ENCODE results near the gene PAK3. TPM values are rescaled to one million over a fixed set of nuclear protein-coding genes. Genes with fewer than 3 reads are reported as not detected.
A peak's percentile ranks its signal among the peaks of the same experiment; 100 is the strongest.

PAK3 gene
- total and polyA plus RNA-seq, 2 of the 8 experiments (the other 6 are each of a cell fraction or from before 2014, with no cell fraction given), result 0.80 to 7.2 TPM

DNA sequence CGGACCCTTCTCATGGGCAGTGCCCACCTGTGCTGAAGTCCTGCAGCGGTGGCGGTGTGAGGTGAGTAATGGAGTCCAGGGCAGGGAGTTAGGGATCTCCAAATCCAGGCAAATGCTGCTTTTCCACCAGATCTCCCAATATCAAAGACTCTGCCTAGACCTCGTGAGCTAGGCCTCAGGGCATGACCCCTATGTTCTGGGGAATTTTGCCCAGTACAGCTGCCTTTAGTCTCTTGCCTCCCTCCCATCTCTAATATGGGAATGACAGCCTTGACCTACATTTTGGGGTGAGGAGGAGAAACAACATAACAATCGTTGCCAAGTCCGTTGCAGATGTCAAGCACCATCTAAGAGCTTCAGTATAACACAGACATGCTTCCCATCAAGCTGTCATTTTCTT lies 7.3 kb downstream of the PAK3 start:
- peaks cover 3% of the 10 kb centered on the region; the same call in 1 of the 2 replicates for H3K23me2 ChIP-seq (ENCODE audit: low read depth, low read length)
- no peaks in the 10 kb centered on the region for H3K9me3 ChIP-seq (ENCODE audit: insufficient read depth in 2 of 2, low read depth in 1 of 2, low read length in 1 of 2)
- no peak overlapping the region for H3K23ac ChIP-seq (ENCODE audit: insufficient read length)
- no peak overlapping the region for H2AK5ac ChIP-seq (ENCODE audit: low read depth, low read length)
- no peak overlapping the region for H3K4ac ChIP-seq (replicated peaks; ENCODE audit: insufficient read length, low read depth, low read length)
- H3K14ac ChIP-seq (ENCODE audit: insufficient read length), result no peak overlapping the region
- no peaks in the 10 kb centered on the region for H3K27me3 ChIP-seq (replicated peaks in 1 of 4; ENCODE audit: control insufficient read depth in 3 of 4, extremely low read depth in 1 of 4, insufficient read depth in 3 of 4, low read length in 3 of 4)
- H3K36me3 ChIP-seq (ENCODE audit: control insufficient read depth in 2 of 4, insufficient read depth in 4 of 4, low read length in 3 of 4), result peaks cover 2 to 47% (median 12%) of the 10 kb centered on the region in 4 experiments; a peak in 5 of 8 replicates
- H3K27ac ChIP-seq (ENCODE audit: low read depth, low read length), result no peak overlapping the region
- H3K4me1 ChIP-seq (replicated peaks in 1 of 4; ENCODE audit: control insufficient read depth in 3 of 4, insufficient read depth in 4 of 4, low read length in 3 of 4), result peaks cover 0 to 2% (median under 1%) of the 10 kb centered on the region in 4 experiments; a peak in 4 of 7 replicates
- WGBS, 2 experiments (ENCODE audit: extremely low coverage in 1 of 2, insufficient coverage in 1 of 2, insufficient read length in 1 of 2, insufficient replicate concordance in 2 of 2, low coverage in 1 of 2, low lambda C conversion rate in 2 of 2, missing lambda C conversion rate in 1 of 2), result 83% methylated on average over 3 of the region's 6 CpGs; no CpG with 5 or more reads in 1 of the 2 experiments
- no peak overlapping the region for H2BK120ac ChIP-seq (replicated peaks; ENCODE audit: low read depth, low read length)
- FAIRE-seq (peak; percentile 28), DNase-seq (ENCODE audit: low read depth in 1 of 2, low spot score in 2 of 2) (no peak)
- CTCF ChIA-PET (ENCODE audit: partially characterized antibody), result interaction anchor here (0.9 to 1.3 kb wide), 4 partner anchors 12 to 249 kb away, joined by 3 to 9 read pairs (median 3); no protein-coding TSS in a partner anchor
- POLR2A ChIA-PET (ENCODE audit: partially characterized antibody), result no interaction called here
- H4K20me1 ChIP-seq (replicated peaks in 1 of 2; ENCODE audit: control insufficient read depth in 1 of 2, insufficient read depth in 2 of 2, low read length in 2 of 2), result peaks cover 0 to 4% of the 10 kb centered on the region in 2 experiments
- H3K79me2 ChIP-seq (ENCODE audit: control insufficient read depth in 1 of 2, insufficient read depth in 2 of 2, low read length in 2 of 2), result no peaks in the 10 kb centered on the region
- no peak overlapping the region for H3K18ac ChIP-seq (ENCODE audit: extremely low read depth, low read length)
- no peak overlapping the region for H3K9ac ChIP-seq (replicated peaks in 1 of 4; ENCODE audit: extremely low read depth in 1 of 4, low read depth in 3 of 4, low read length in 3 of 4)
- no peak overlapping the region for H4K91ac ChIP-seq (replicated peaks; ENCODE audit: insufficient read length, low read length)
- no peak overlapping the region for H2BK5ac ChIP-seq (ENCODE audit: low read depth, low read length)
- H3K79me1 ChIP-seq (ENCODE audit: low read depth, low read length), result no peaks in the 10 kb centered on the region
- no peak overlapping the region for H3K56ac ChIP-seq (replicated peaks; ENCODE audit: insufficient read length, low read depth, low read length)
- no peak overlapping the region for H3K4me2 ChIP-seq (ENCODE audit: insufficient read depth in 1 of 2, low read depth in 2 of 2, low read length in 2 of 2)
- H2AFZ ChIP-seq (ENCODE audit: low read length), result no peak overlapping the region
- no peak overlapping the region for H4K5ac ChIP-seq (ENCODE audit: insufficient read length, low read depth, low read length)
- no peak overlapping the region for H3K4me3 ChIP-seq (ENCODE audit: extremely low read depth in 1 of 4, insufficient read depth in 2 of 4, low read depth in 3 of 4, low read length in 4 of 4)
- H2BK20ac ChIP-seq (ENCODE audit: low read length), result no peak overlapping the region
- H2BK15ac ChIP-seq (ENCODE audit: low read length), result no peak overlapping the region
- no peak overlapping the region for H2BK12ac ChIP-seq (ENCODE audit: low read depth, low read length)
- H4K8ac ChIP-seq (ENCODE audit: extremely low read depth, insufficient read depth, low read length), result no peak overlapping the region
- TF ChIP-seq BACH1 (IDR thresholded peaks at IDR 0.05; ENCODE audit: low read length), result no peak
- no peak for TF ChIP-seq EZH2 (IDR thresholded peaks at IDR 0.05; ENCODE audit: low read depth, low read length, severe bottlenecking)
